HepG2 (cell line): ENCODE measurements around the gene CTBP1. TPM values are rescaled to one million over a fixed set of nuclear protein-coding genes. Genes with fewer than 3 reads are reported as not detected.

Source experiments
- ZNF274 ChIP-seq: sonication (generic); formaldehyde crosslinking; IDR thresholded peaks from 2 replicates; pipeline ENCODE4 v1.5.1; 2020; ENCODE audit warnings: mild to moderate bottlenecking, missing genetic modification reagents
- polyA plus RNA-seq, 8 experiments: library from polyadenylated mRNA; depleted of rRNA in 3 of 8; stranded (reverse) in 7 of 8; unstranded in 1 of 8; fragments of >200 nt; fragmentation: Illumina TruSeq in 4 of 8; extraction: Trizol in 4 of 8; gene quantifications; 2 replicates each; pipeline versions ENCODE4 v1.2.1 to v1.2.3, GENCODE V29; 2011 to 2016; ENCODE audit warnings: low read depth in 4 of 8, missing spikeins in 1 of 8, mixed read lengths in 1 of 8; ENCODE audit not compliant: insufficient read depth in 1 of 8
- total RNA-seq, 5 experiments: library from RNA; depleted of rRNA; stranded (reverse); fragments of >200 nt; fragmentation: Illumina TruSeq; extraction: Trizol; gene quantifications; 2 replicates each; pipeline ENCODE4 v1.2.3, GENCODE V29; 2016; ENCODE audit warnings: low read depth in 1 of 5
- TF ChIP-seq, protein P1 (sequence below): sonication (generic); formaldehyde crosslinking; IDR thresholded peaks from 2 replicates; pipeline ENCODE4 v1.8.1; 2023; ENCODE audit warnings: mild to moderate bottlenecking, missing genetic modification reagents
- TF ChIP-seq, protein P2 (sequence below): sonication (generic); formaldehyde crosslinking; IDR thresholded peaks from 2 replicates; pipeline ENCODE4; 2020; ENCODE audit warnings: missing genetic modification reagents, mild to moderate bottlenecking, borderline replicate concordance
- TF ChIP-seq, protein P3 (sequence below): sonication (generic); formaldehyde crosslinking; IDR thresholded peaks from 2 replicates; pipeline ENCODE4 v1.9.0; 2022; ENCODE audit warnings: missing genetic modification reagents, mild to moderate bottlenecking, borderline replicate concordance

The CTBP1 gene
- total and polyA plus RNA-seq, 2 of the 13 experiments (the other 11 are each of a cell fraction or from before 2014, with no cell fraction given): 78.5 to 112 TPM

DNA sequence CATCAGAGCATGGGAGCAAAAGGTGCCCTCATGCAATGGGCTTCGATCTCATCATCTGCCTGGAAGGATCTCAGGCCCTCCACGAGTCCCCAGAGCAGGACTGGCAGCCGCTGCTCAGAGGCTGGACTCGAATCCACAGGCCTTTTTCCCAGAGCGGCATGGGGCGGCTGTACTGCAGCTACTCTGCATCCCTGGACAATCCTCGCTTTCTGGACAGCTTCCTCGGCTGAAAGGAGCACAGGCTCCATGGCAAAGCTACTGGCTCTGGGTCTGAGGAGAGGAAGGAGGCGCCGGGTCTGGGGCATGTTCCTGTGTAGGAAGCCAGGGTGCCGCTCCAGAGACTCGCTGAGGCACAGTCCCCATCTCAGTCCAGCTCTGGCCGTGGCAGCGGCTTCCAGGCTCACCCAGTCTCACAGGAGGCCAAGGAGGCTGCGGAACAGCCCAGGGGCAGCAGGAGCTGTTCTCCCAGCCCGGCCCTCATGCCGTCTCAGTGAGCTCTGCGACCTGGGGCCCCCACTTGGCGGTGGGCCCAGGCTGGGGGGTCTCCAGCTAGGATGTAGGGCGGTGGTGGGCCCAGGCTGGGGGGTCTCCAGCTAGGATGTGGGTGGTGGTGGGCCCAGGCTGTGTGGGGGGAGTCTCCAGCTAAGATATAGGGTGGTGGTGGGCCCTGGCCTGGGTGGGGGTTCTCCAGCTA, 73.8 kb downstream of the CTBP1 start (continued):
- TF ChIP-seq, protein P1, sequence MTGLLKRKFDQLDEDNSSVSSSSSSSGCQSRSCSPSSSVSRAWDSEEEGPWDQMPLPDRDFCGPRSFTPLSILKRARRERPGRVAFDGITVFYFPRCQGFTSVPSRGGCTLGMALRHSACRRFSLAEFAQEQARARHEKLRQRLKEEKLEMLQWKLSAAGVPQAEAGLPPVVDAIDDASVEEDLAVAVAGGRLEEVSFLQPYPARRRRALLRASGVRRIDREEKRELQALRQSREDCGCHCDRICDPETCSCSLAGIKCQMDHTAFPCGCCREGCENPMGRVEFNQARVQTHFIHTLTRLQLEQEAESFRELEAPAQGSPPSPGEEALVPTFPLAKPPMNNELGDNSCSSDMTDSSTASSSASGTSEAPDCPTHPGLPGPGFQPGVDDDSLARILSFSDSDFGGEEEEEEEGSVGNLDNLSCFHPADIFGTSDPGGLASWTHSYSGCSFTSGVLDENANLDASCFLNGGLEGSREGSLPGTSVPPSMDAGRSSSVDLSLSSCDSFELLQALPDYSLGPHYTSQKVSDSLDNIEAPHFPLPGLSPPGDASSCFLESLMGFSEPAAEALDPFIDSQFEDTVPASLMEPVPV (CRISPR knock-in tag): peak; percentile 51; the same call in 1 of the 2 replicates
- TF ChIP-seq, protein P2, sequence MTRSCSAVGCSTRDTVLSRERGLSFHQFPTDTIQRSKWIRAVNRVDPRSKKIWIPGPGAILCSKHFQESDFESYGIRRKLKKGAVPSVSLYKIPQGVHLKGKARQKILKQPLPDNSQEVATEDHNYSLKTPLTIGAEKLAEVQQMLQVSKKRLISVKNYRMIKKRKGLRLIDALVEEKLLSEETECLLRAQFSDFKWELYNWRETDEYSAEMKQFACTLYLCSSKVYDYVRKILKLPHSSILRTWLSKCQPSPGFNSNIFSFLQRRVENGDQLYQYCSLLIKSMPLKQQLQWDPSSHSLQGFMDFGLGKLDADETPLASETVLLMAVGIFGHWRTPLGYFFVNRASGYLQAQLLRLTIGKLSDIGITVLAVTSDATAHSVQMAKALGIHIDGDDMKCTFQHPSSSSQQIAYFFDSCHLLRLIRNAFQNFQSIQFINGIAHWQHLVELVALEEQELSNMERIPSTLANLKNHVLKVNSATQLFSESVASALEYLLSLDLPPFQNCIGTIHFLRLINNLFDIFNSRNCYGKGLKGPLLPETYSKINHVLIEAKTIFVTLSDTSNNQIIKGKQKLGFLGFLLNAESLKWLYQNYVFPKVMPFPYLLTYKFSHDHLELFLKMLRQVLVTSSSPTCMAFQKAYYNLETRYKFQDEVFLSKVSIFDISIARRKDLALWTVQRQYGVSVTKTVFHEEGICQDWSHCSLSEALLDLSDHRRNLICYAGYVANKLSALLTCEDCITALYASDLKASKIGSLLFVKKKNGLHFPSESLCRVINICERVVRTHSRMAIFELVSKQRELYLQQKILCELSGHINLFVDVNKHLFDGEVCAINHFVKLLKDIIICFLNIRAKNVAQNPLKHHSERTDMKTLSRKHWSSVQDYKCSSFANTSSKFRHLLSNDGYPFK (CRISPR knock-in tag): 0 out of 2 replicates have a peak, but pooled peaks have one; percentile 21
- TF ChIP-seq, protein P3, sequence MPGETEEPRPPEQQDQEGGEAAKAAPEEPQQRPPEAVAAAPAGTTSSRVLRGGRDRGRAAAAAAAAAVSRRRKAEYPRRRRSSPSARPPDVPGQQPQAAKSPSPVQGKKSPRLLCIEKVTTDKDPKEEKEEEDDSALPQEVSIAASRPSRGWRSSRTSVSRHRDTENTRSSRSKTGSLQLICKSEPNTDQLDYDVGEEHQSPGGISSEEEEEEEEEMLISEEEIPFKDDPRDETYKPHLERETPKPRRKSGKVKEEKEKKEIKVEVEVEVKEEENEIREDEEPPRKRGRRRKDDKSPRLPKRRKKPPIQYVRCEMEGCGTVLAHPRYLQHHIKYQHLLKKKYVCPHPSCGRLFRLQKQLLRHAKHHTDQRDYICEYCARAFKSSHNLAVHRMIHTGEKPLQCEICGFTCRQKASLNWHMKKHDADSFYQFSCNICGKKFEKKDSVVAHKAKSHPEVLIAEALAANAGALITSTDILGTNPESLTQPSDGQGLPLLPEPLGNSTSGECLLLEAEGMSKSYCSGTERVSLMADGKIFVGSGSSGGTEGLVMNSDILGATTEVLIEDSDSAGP (CRISPR knock-in tag): peak; percentile 37; the same call in 1 of the 2 replicates
- TF ChIP-seq ZNF274 (CRISPR knock-in tag): 0 out of 2 replicates have a peak, but pooled peaks have one; percentile 49
- TF ChIP-seq, all 625 proteins: peak for 9
